Retina (tissue), 1 donor: ENCODE results near the gene HSPA4.
"Not testable (repeated sequence)": the region's sequence is repeated elsewhere in the genome, so short reads cannot be mapped to it uniquely, and the experiment has no call there.

Source experiments
- DNase-seq: peaks from one replicate; pipeline ENCODE4 v3.0.0-alpha.2; 2016

HSPA4 gene

GRCh38 chr5:133051061-133051541 lies 712 bp upstream of the HSPA4 start:
- no peak for DNase-seq

- DNase-seq: no peak
Measured at GRCh38 chr5:133052317-133053175, 733 bp downstream of the HSPA4 start.

GRCh38 chr5:133053448-133053847 lies 1.6 kb downstream of the HSPA4 start:
- DNase-seq: no peak

- no peak for DNase-seq
Measured at GRCh38 chr5:133054697-133055471, 3.1 kb downstream of the HSPA4 start.

GRCh38 chr5:133056891-133057290 lies 5.1 kb downstream of the HSPA4 start:
- no peak for DNase-seq

GRCh38 chr5:133059621-133060020 lies 7.8 kb downstream of the HSPA4 start:
- no peak for DNase-seq

- no peak for DNase-seq
Measured at GRCh38 chr5:133062276-133062675, 10.5 kb downstream of the HSPA4 start.

- no peak for DNase-seq
Measured at GRCh38 chr5:133063965-133064364, 12.2 kb downstream of the HSPA4 start.

- DNase-seq: no peak
Measured at GRCh38 chr5:133065471-133065870, 13.7 kb downstream of the HSPA4 start.

GRCh38 chr5:133066045-133066444 lies 14.2 kb downstream of the HSPA4 start:
- no peak for DNase-seq

GRCh38 chr5:133072021-133072420 lies 20.2 kb downstream of the HSPA4 start:
- DNase-seq: no peak

GRCh38 chr5:133075572-133076536 lies 24.0 kb downstream of the HSPA4 start:
- DNase-seq: no peak

GRCh38 chr5:133079048-133079447 lies 27.2 kb downstream of the HSPA4 start:
- no peak for DNase-seq

GRCh38 chr5:133081036-133081435 lies 29.2 kb downstream of the HSPA4 start:
- DNase-seq: no peak

GRCh38 chr5:133081703-133082102 lies 29.9 kb downstream of the HSPA4 start:
- no peak for DNase-seq

GRCh38 chr5:133082128-133082527 lies 30.3 kb downstream of the HSPA4 start:
- no peak for DNase-seq

- DNase-seq: no peak
Measured at GRCh38 chr5:133083901-133084300, 32.1 kb downstream of the HSPA4 start.

GRCh38 chr5:133085171-133085570 lies 33.4 kb downstream of the HSPA4 start:
- DNase-seq: not testable (repeated sequence)

- DNase-seq: no peak
Measured at GRCh38 chr5:133086366-133086875, 34.6 kb downstream of the HSPA4 start.

GRCh38 chr5:133088064-133088463 lies 36.3 kb downstream of the HSPA4 start:
- no peak for DNase-seq

- no peak for DNase-seq
Measured at GRCh38 chr5:133091034-133091433, 39.2 kb downstream of the HSPA4 start.

GRCh38 chr5:133106343-133106742 lies 54.5 kb downstream of the HSPA4 start:
- DNase-seq: no peak
